ENCODE measurements around the gene ACOT4.
A peak's percentile ranks its signal among the peaks of the same experiment; 100 is the strongest.
"Not testable (repeated sequence)": the region's sequence is repeated elsewhere in the genome, so short reads cannot be mapped to it uniquely, and the experiment has no call there.

ACOT4 gene

GRCh38 chr14:73634011-73634833 lies 42.5 kb downstream of the ACOT4 start:
- no peak for DNase-seq

GRCh38 chr14:73636355-73636754 lies 44.7 kb downstream of the ACOT4 start:
- not testable (repeated sequence) for DNase-seq

- DNase-seq = no peak
These were observed 46.2 kb downstream of the ACOT4 start for GRCh38 chr14:73637830-73638229.

GRCh38 chr14:73640796-73641365 lies 49.2 kb downstream of the ACOT4 start:
- no peak for DNase-seq

GRCh38 chr14:73644531-73645247 lies 53.0 kb downstream of the ACOT4 start, which contains the start of gene DNAL1:
TSS of gene DNAL1 (plus strand) at chr14:73644986. CDS start at chr14:73645040, 54 bp downstream.
- DNase-seq = peak; percentile 84

GRCh38 chr14:73645248-73645610 lies 53.6 kb downstream of the ACOT4 start:
- DNase-seq = no peak

Data from DMS 273 treated with DMSO at 0.1 percent for 48 hours (cell line).